ENCODE measurements around the gene ARFRP1.

The ARFRP1 gene

GRCh38 chr20:63707558-63708300 is at the start of gene ARFRP1, which contains the start of gene ZGPAT:
ARFRP1 (minus strand) TSS chr20:63707976; CDS start chr20:63707091, 885 bp downstream.
ZGPAT (plus strand) TSS chr20:63708039; CDS start chr20:63708581, 542 bp downstream.
- ChIA-PET CTCF (interaction anchor here (1.0 to 1.5 kb wide), 6 partner anchors 9 to 272 kb away, joined by 3 to 6 read pairs (median 3); partner anchors contain the start of genes PTK6 and SAMD10), POLR2A (interaction anchor here (0.6 to 1.6 kb wide), 10 partner anchors 9 to 186 kb away, joined by 3 to 10 read pairs (median 4); partner anchors contain the start of genes GMEB2, LIME1 and TPD52L2)
- DNase-seq (ENCODE audit: low read depth, low spot score), result no peak
- no peak for TF ChIP-seq CTCF (IDR thresholded peaks at IDR 0.05; ENCODE audit: insufficient read depth, low read length, missing control alignments)
- H3K4me3 ChIP-seq (ENCODE audit: low read depth, low read length), result peak within 1 kb of the TSS; percentile 77

- no peak overlapping the region for H3K4me3 ChIP-seq (ENCODE audit: low read depth, low read length)
- ChIA-PET CTCF (interaction anchor here (1.5 to 1.9 kb wide), 2 partner anchors 17 to 19 kb away, joined by 7 to 8 read pairs; no protein-coding TSS in a partner anchor), POLR2A (no interaction called here)
- TF ChIP-seq CTCF (IDR thresholded peaks at IDR 0.05; ENCODE audit: insufficient read depth, low read length, missing control alignments), result no peak
- DNase-seq (ENCODE audit: low read depth, low spot score), result no peak
These were observed 48.8 kb upstream of the ARFRP1 start for GRCh38 chr20:63756648-63756991.

- DNase-seq (ENCODE audit: low read depth, low spot score), result no peak
- TF ChIP-seq CTCF (IDR thresholded peaks at IDR 0.05; ENCODE audit: insufficient read depth, low read length, missing control alignments), result no peak
- CTCF ChIA-PET, result interaction anchor here (1.4 to 1.9 kb wide), 3 partner anchors 16 to 20 kb away, joined by 3 to 8 read pairs (median 7); no protein-coding TSS in a partner anchor
- POLR2A ChIA-PET, result no interaction called here
- no peak overlapping the region for H3K4me3 ChIP-seq (ENCODE audit: low read depth, low read length)
These were observed 48.3 kb upstream of the ARFRP1 start for GRCh38 chr20:63755933-63756647.

GRCh38 chr20:63754008-63754407 is 46.2 kb upstream of the ARFRP1 start:
- DNase-seq (ENCODE audit: low read depth, low spot score), result no peak
- TF ChIP-seq CTCF (IDR thresholded peaks at IDR 0.05; ENCODE audit: insufficient read depth, low read length, missing control alignments), result no peak
- H3K4me3 ChIP-seq (ENCODE audit: low read depth, low read length), result no peak overlapping the region
- CTCF ChIA-PET, result interaction anchor here (1.3 to 1.7 kb wide), 2 partner anchors 13 to 22 kb away, joined by 4 to 5 read pairs; no protein-coding TSS in a partner anchor
- POLR2A ChIA-PET, result no interaction called here

- TF ChIP-seq CTCF (IDR thresholded peaks at IDR 0.05; ENCODE audit: insufficient read depth, low read length, missing control alignments), result no peak
- no peak for DNase-seq (ENCODE audit: low read depth, low spot score)
- ChIA-PET CTCF (interaction anchor here (1.3 to 1.7 kb wide), 2 partner anchors 12 to 23 kb away, joined by 4 to 5 read pairs; no protein-coding TSS in a partner anchor), POLR2A (no interaction called here)
- H3K4me3 ChIP-seq (ENCODE audit: low read depth, low read length), result no peak overlapping the region
These were observed 45.6 kb upstream of the ARFRP1 start for GRCh38 chr20:63753381-63753780.

Data from AG04449 (cell line).